Measurements from ENCODE around the gene TPCN1.

The TPCN1 gene

GRCh38 chr12:113263431-113263963 lies 42.2 kb downstream of the TPCN1 start:
- DNase-seq: no peak

GRCh38 chr12:113266106-113266895 lies 45.0 kb downstream of the TPCN1 start:
- DNase-seq: no peak

- DNase-seq: no peak
Measured at GRCh38 chr12:113267621-113268020, 46.4 kb downstream of the TPCN1 start.

- DNase-seq: no peak
Measured at GRCh38 chr12:113268136-113268535, 46.9 kb downstream of the TPCN1 start.

- DNase-seq: no peak
Measured at GRCh38 chr12:113268621-113269020, 47.4 kb downstream of the TPCN1 start.

- no peak for DNase-seq
Measured at GRCh38 chr12:113269257-113269943, 48.1 kb downstream of the TPCN1 start.

- DNase-seq: no peak
Measured at GRCh38 chr12:113270709-113271009, 49.4 kb downstream of the TPCN1 start.

GRCh38 chr12:113271466-113271852 lies 50.2 kb downstream of the TPCN1 start:
- DNase-seq: no peak

GRCh38 chr12:113271853-113272561 lies 50.7 kb downstream of the TPCN1 start:
- DNase-seq: no peak

- DNase-seq: no peak
Measured at GRCh38 chr12:113273053-113273725, 51.9 kb downstream of the TPCN1 start.

GRCh38 chr12:113274848-113275247 lies 53.6 kb downstream of the TPCN1 start:
- DNase-seq: no peak

- DNase-seq: no peak
Measured at GRCh38 chr12:113276306-113276705, 55.0 kb downstream of the TPCN1 start.

GRCh38 chr12:113276946-113277500 lies 55.8 kb downstream of the TPCN1 start:
- no peak for DNase-seq

- no peak for DNase-seq
Measured at GRCh38 chr12:113277511-113277910, 56.2 kb downstream of the TPCN1 start.

- no peak for DNase-seq
Measured at GRCh38 chr12:113278141-113278540, 56.9 kb downstream of the TPCN1 start.

GRCh38 chr12:113278633-113279032 lies 57.4 kb downstream of the TPCN1 start:
- no peak for DNase-seq

GRCh38 chr12:113284751-113285150 lies 63.5 kb downstream of the TPCN1 start:
- DNase-seq: no peak

- no peak for DNase-seq
Measured at GRCh38 chr12:113285679-113286610, 64.7 kb downstream of the TPCN1 start.

GRCh38 chr12:113286712-113287111 lies 65.4 kb downstream of the TPCN1 start:
- no peak for DNase-seq

- DNase-seq: no peak
Measured at GRCh38 chr12:113287146-113287898, 66.1 kb downstream of the TPCN1 start.

- DNase-seq: no peak
Measured at GRCh38 chr12:113287899-113288282, 66.6 kb downstream of the TPCN1 start.

Measured in NCI-H748 treated with DMSO at 0.1 percent for 48 hours (cell line).